CD14-positive monocyte (primary cell): ENCODE measurements around the gene PPP1R12B. TPM values are rescaled to one million over a fixed set of nuclear protein-coding genes. Genes with fewer than 3 reads are reported as not detected.
A peak's percentile ranks its signal among the peaks of the same experiment; 100 is the strongest.

ENCODE experiments used
- DNase-seq, 3 donors: peaks; one replicate each; pipeline ENCODE4 v3.0.0-alpha.2; 2011 to 2022
- H2AFZ ChIP-seq: 2 replicates; pipeline ENCODE4 v1.6.0; 2012; ENCODE audit warnings: mild to moderate bottlenecking, low read depth, low read length, inconsistent platforms; ENCODE audit not compliant: insufficient read depth, poor library complexity, severe bottlenecking
- H3K27ac ChIP-seq, 2 donors: 1 replicate in 1 of 2; 2 replicates in 1 of 2; pipeline ENCODE4 v1.5.1; 2012 to 2013; ENCODE audit warnings: low read length in 2 of 2, control low read depth in 1 of 2, inconsistent platforms in 1 of 2, low read depth in 1 of 2, mild to moderate bottlenecking in 1 of 2
- H3K27me3 ChIP-seq, 2 donors: one replicate each; pipeline versions ENCODE4 v1.6.0 to v1.6.1; 2011 to 2013; ENCODE audit warnings: low read length in 2 of 2; ENCODE audit not compliant: control insufficient read depth in 2 of 2, insufficient read depth in 2 of 2
- H3K36me3 ChIP-seq, 2 donors: replicated peaks in 1 of 2; 1 replicate in 1 of 2; 2 replicates in 1 of 2; pipeline versions ENCODE4 v1.5.1 to v1.6.1; 2012 to 2013; ENCODE audit warnings: low read length in 2 of 2, control low read depth in 1 of 2, inconsistent platforms in 1 of 2, mild to moderate bottlenecking in 1 of 2; ENCODE audit not compliant: insufficient read depth in 2 of 2, control insufficient read depth in 1 of 2
- H3K4me1 ChIP-seq, 2 donors: 1 replicate in 1 of 2; 2 replicates in 1 of 2; pipeline versions ENCODE4 v1.5.1 to v1.6.1; 2012 to 2013; ENCODE audit warnings: low read length in 2 of 2, control low read depth in 1 of 2, inconsistent platforms in 1 of 2, mild to moderate bottlenecking in 1 of 2, moderate library complexity in 1 of 2; ENCODE audit not compliant: insufficient read depth in 2 of 2, control insufficient read depth in 1 of 2
- H3K4me2 ChIP-seq: replicated peaks from 2 replicates; pipeline ENCODE3; 2012; ENCODE audit warnings: low read length, moderate library complexity, mild to moderate bottlenecking; ENCODE audit not compliant: poor library complexity, severe bottlenecking; ENCODE audit errors: extremely low read depth
- H3K4me3 ChIP-seq, 3 experiments: fragments of 200-600 bp in 1 of 3; sonication (generic) in 1 of 3; replicated peaks in 1 of 3; 1 replicate in 2 of 3; 2 replicates in 1 of 3; pipeline ENCODE4 v1.5.1; 2011 to 2013; ENCODE audit warnings: low read length in 3 of 3, mild to moderate bottlenecking in 3 of 3, control low read depth in 2 of 3, low read depth in 2 of 3, inconsistent platforms in 1 of 3, moderate library complexity in 1 of 3
- H3K79me2 ChIP-seq: 2 replicates; pipeline ENCODE4 v1.6.0; 2012; ENCODE audit warnings: mild to moderate bottlenecking, control low read depth, inconsistent platforms, low read length, moderate library complexity; ENCODE audit not compliant: insufficient read depth
- H3K9ac ChIP-seq: 2 replicates; pipeline ENCODE4 v1.6.0; 2017; ENCODE audit warnings: low read length, mild to moderate bottlenecking; ENCODE audit not compliant: insufficient read depth, poor library complexity, severe bottlenecking
- H3K9me3 ChIP-seq, 2 donors: replicated peaks in 1 of 2; 1 replicate in 1 of 2; 2 replicates in 1 of 2; pipeline versions ENCODE4 v1.5.1 to v1.6.1; 2012 to 2013; ENCODE audit warnings: low read length in 2 of 2, control low read depth in 1 of 2; ENCODE audit not compliant: control insufficient read depth in 1 of 2, insufficient read depth in 1 of 2
- H4K20me1 ChIP-seq: 2 replicates; pipeline ENCODE4 v1.6.0; 2012; ENCODE audit warnings: mild to moderate bottlenecking, low read length, control low read depth, moderate library complexity; ENCODE audit not compliant: insufficient read depth
- H3K27ac Mint-ChIP-seq, 7 donors: one replicate each; pipeline ENCODE4 v1.8.0; 2020; ENCODE audit warnings: mild to moderate bottlenecking in 7 of 7, mixed read lengths in 7 of 7, moderate library complexity in 6 of 7, inconsistent platforms in 2 of 7
- H3K27me3 Mint-ChIP-seq, 3 donors: one replicate each; pipeline ENCODE4 v1.8.0; 2021 to 2022; ENCODE audit warnings: low read depth in 3 of 3, mild to moderate bottlenecking in 3 of 3, mixed read lengths in 3 of 3, moderate library complexity in 3 of 3, inconsistent platforms in 1 of 3
- H3K36me3 Mint-ChIP-seq, 2 donors: one replicate each; pipeline ENCODE4 v1.8.0; 2020; ENCODE audit warnings: mixed read lengths in 2 of 2, inconsistent platforms in 1 of 2, mild to moderate bottlenecking in 1 of 2
- H3K4me1 Mint-ChIP-seq: one replicate; pipeline ENCODE4 v1.8.0; 2020; ENCODE audit warnings: mild to moderate bottlenecking, mixed read lengths
- H3K4me3 Mint-ChIP-seq, 2 donors: one replicate each; pipeline ENCODE4 v1.8.0; 2020; ENCODE audit warnings: mild to moderate bottlenecking in 2 of 2, mixed read lengths in 2 of 2, moderate library complexity in 1 of 2
- H3K9me3 Mint-ChIP-seq, 7 donors: one replicate each; pipeline ENCODE4 v1.8.0; 2020 to 2022; ENCODE audit warnings: mixed read lengths in 7 of 7, mild to moderate bottlenecking in 6 of 7, moderate library complexity in 6 of 7, inconsistent platforms in 2 of 7
- WGBS: methylation state at CpG from one replicate; pipeline ENCODE4 v1.1.5; 2013; ENCODE audit warnings: missing lambda C conversion rate; ENCODE audit not compliant: insufficient coverage; 5-methylcytosine and 5-hydroxymethylcytosine counted together
- intact Hi-C, 2 donors: fragments of 100-400 bp; cut with micrococcal nuclease; formaldehyde crosslinking; loops; one replicate each; pipeline versions ENCODE4 v1.15.0 to v1.15.1; 2023
- polyA plus RNA-seq, 3 donors: library from polyadenylated mRNA; depleted of rRNA in 1 of 3; unstranded in 2 of 3; stranded (reverse) in 1 of 3; fragments of 300-500 nt in 2 of 3; fragments of >200 nt in 1 of 3; fragmentation: Illumina TruSeq in 2 of 3; gene quantifications; 1 replicate in 2 of 3; 2 replicates in 1 of 3; pipeline ENCODE4 v1.2.3, GENCODE V29; 2012 to 2021
- TF ChIP-seq, protein P1 (sequence below): fragments of 200-600 bp; IDR thresholded peaks from one replicate; pipeline ENCODE4 v1.8.0; 2022; ENCODE audit warnings: antibody characterized with exemption, mild to moderate bottlenecking

The PPP1R12B gene
- polyA plus RNA-seq, 3 donors, result 1.3 to 12.2 (median 1.7) TPM

DNA sequence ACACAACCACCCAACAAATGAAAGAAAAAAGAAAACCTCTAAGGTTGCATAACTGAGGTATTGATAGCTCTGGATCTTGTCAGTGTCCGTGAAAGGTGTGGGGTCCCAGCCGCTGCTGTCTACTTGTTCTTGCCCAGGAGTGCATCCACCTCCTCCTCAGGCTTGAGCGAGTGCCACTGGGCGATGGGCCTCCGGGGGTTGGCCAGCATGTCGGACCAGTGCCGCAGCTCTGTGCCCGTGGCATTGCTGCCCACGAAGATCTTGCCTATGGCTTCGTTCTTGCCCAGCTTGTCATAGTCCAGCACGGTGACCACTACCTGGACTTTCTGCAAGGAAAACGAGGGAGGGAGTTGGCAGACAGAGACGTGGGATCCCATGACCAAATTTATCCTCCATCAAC, 248.1 kb downstream of the PPP1R12B start:
- 91% methylated on average over 9 of the region's 13 CpGs for WGBS

DNA sequence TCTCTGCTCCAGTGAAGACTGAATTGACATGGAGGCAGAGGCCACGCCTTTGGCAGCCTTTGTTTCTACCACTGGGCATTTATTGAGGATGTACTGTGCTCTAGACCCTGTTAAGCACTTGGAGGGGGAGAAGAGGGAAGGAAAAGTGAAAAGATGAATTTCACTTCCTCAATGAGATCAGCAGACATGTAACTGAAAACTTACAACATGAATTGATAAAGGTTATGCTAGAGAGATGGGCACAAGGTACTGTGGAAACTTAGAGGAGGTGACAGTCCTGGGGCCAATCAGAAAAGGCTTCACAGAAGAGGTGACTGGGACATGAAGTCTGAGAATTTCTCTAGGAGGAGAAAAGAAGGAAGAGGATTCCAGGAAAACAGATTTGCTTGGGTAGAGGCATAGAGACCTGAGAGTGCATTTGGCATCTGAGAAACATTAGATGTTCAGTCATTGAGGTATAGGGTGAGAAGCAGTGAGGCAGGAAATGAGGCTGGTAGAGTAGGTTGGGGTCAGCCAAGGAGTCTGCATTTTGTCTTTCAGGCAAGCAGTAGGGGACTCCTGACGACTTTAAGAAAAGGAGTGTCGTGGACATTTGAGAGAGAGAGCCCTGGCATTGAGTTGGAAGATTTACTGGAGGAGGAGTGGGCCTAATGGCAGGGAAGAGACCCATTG, 248.7 kb downstream of the PPP1R12B start:
- intact Hi-C loops, result loop anchor here in 1 of 2 donors (10.0 kb wide), 1 partner anchor 48 kb away; no protein-coding TSS in a partner anchor

More for the DNA sequence above, 248.1 kb downstream of the PPP1R12B start:
- no peak for DNase-seq
- Mint-ChIP-seq H3K4me3 (peak overlapping the region in 1 of 2 donors; percentile 64), H3K36me3 (peaks cover 58 to 71% of the 10 kb centered on the region in 2 donors), H3K9me3 (peaks cover 8 to 29% (median 11%) of the 10 kb centered on the region in 7 donors), H3K4me1 (peaks cover 18% of the 10 kb centered on the region), H3K27me3 (peaks cover 85 to 95% (median 90%) of the 10 kb centered on the region in 3 donors), H3K27ac (no peak overlapping the region)
- TF ChIP-seq, protein P1, sequence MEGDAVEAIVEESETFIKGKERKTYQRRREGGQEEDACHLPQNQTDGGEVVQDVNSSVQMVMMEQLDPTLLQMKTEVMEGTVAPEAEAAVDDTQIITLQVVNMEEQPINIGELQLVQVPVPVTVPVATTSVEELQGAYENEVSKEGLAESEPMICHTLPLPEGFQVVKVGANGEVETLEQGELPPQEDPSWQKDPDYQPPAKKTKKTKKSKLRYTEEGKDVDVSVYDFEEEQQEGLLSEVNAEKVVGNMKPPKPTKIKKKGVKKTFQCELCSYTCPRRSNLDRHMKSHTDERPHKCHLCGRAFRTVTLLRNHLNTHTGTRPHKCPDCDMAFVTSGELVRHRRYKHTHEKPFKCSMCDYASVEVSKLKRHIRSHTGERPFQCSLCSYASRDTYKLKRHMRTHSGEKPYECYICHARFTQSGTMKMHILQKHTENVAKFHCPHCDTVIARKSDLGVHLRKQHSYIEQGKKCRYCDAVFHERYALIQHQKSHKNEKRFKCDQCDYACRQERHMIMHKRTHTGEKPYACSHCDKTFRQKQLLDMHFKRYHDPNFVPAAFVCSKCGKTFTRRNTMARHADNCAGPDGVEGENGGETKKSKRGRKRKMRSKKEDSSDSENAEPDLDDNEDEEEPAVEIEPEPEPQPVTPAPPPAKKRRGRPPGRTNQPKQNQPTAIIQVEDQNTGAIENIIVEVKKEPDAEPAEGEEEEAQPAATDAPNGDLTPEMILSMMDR, result no peak
- Histone ChIP-seq H3K9me3 (peaks cover 0 to 10% of the 10 kb centered on the region in 2 donors), H2AFZ (no peak overlapping the region), H4K20me1 (peaks cover 80% of the 10 kb centered on the region), H3K4me3 (no peak overlapping the region), H3K9ac (no peak overlapping the region), H3K79me2 (no peaks in the 10 kb centered on the region), H3K27me3 (peaks cover 61 to 96% of the 10 kb centered on the region in 2 donors), H3K4me2 (no peak overlapping the region), H3K4me1 (peaks cover 9 to 13% of the 10 kb centered on the region in 2 donors), H3K27ac (no peak overlapping the region), H3K36me3 (peaks cover under 1 to 5% of the 10 kb centered on the region in 2 donors)
- intact Hi-C loops, result loop anchor here in 1 of 2 donors (10.0 kb wide), 1 partner anchor 48 kb away; no protein-coding TSS in a partner anchor

More for the DNA sequence above, 248.7 kb downstream of the PPP1R12B start:
- Histone ChIP-seq H3K9ac (no peak overlapping the region), H3K4me1 (peaks cover 9 to 13% of the 10 kb centered on the region in 2 donors), H4K20me1 (peaks cover 80% of the 10 kb centered on the region), H3K4me3 (no peak overlapping the region), H3K36me3 (peaks cover 0 to 5% of the 10 kb centered on the region in 2 donors), H3K79me2 (no peaks in the 10 kb centered on the region), H3K9me3 (peaks cover 0 to 10% of the 10 kb centered on the region in 2 donors), H3K27ac (no peak overlapping the region), H2AFZ (no peak overlapping the region), H3K27me3 (peaks cover 66 to 97% of the 10 kb centered on the region in 2 donors), H3K4me2 (no peak overlapping the region)
- TF ChIP-seq, protein P1, result no peak
- Mint-ChIP-seq H3K27me3 (peaks cover 89 to 95% (median 89%) of the 10 kb centered on the region in 3 donors), H3K27ac (peak overlapping the region in 1 of 7 donors; percentile 13), H3K36me3 (peaks cover 55 to 68% of the 10 kb centered on the region in 2 donors), H3K4me3 (peak overlapping the region in 1 of 2 donors; percentile 64), H3K4me1 (peaks cover 18% of the 10 kb centered on the region), H3K9me3 (peaks cover 8 to 31% (median 11%) of the 10 kb centered on the region in 7 donors)
- DNase-seq, result no peak
- 88% methylated on average over 3 of the region's 3 CpGs for WGBS
